Measurements from ENCODE around the gene EVA1C. TPM values are rescaled to one million over a fixed set of nuclear protein-coding genes. Genes with fewer than 3 reads are reported as not detected.

The EVA1C gene
- total RNA-seq, 1 experiment from 2014 or later, result 29.3 TPM

GRCh38 chr21:32481875-32482408 is 69.4 kb downstream of the EVA1C start:
- H3K4me2 ChIP-seq (ENCODE audit: low read length), result no peak overlapping the region
- peaks cover 22 to 31% of the 10 kb centered on the region in 2 experiments for H3K4me1 ChIP-seq (ENCODE audit: control insufficient read depth in 1 of 2, insufficient read depth in 2 of 2, low read length in 2 of 2)
- TF ChIP-seq SP1 (IDR thresholded peaks at IDR 0.05; ENCODE audit: low read depth) (no peak), EZH2 (IDR thresholded peaks at IDR 0.05) (no peak), SRF (IDR thresholded peaks at IDR 0.05; ENCODE audit: low read depth) (no peak), ZFX (IDR thresholded peaks at IDR 0.05) (no peak), JUND (IDR thresholded peaks at IDR 0.05) (no peak), ZBTB33 (IDR thresholded peaks at IDR 0.05; ENCODE audit: extremely low read depth, insufficient replicate concordance, low read length) (no peak), FOSL1 (IDR thresholded peaks at IDR 0.05; ENCODE audit: low read depth) (no peak), CEBPB (IDR thresholded peaks at IDR 0.05; ENCODE audit: low read depth) (no peak)
- TF ChIP-seq, protein P1, sequence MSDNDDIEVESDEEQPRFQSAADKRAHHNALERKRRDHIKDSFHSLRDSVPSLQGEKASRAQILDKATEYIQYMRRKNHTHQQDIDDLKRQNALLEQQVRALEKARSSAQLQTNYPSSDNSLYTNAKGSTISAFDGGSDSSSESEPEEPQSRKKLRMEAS (IDR thresholded peaks at IDR 0.05), result no peak
- ATAC-seq, result no peak
- H3K79me2 ChIP-seq (ENCODE audit: insufficient read depth, low read length), result peaks cover 4% of the 10 kb centered on the region; the same call in 1 of the 2 replicates
- H2AFZ ChIP-seq (ENCODE audit: low read depth, low read length, poor library complexity, severe bottlenecking), result no peak overlapping the region
- intact Hi-C loops (cut with micrococcal nuclease), result no loop called here
- no peak for DNase-seq (ENCODE audit: low read depth, low spot score)
- H3K4me3 ChIP-seq (replicated peaks in 1 of 2; ENCODE audit: low read depth in 1 of 2, low read length in 2 of 2), result no peak overlapping the region
- no peaks in the 10 kb centered on the region for H3K27me3 ChIP-seq (ENCODE audit: insufficient read depth, low read length)
- POLR2A ChIA-PET, result no interaction called here
- no peak overlapping the region for H3K27ac ChIP-seq (ENCODE audit: low read depth, low read length)
- H4K20me1 ChIP-seq (ENCODE audit: insufficient read depth), result no peaks in the 10 kb centered on the region
- no TSS peak for BruUV-seq (replicated peaks)
- CTCF ChIA-PET, result no interaction called here
- no peak overlapping the region for H3K9ac ChIP-seq (ENCODE audit: low read length)
- H3K36me3 ChIP-seq (ENCODE audit: control insufficient read depth in 1 of 2, insufficient read depth in 2 of 2, low read length in 2 of 2), result no peaks in the 10 kb centered on the region; a peak in 1 of 4 replicates
- RAD21 ChIA-PET (ENCODE audit: low non-redundant PET in 1 of 2, low total read pairs in 2 of 2, uncharacterized antibody in 2 of 2, unreplicated experiment in 2 of 2), result no interaction called here
- H3K9me3 ChIP-seq (ENCODE audit: control insufficient read depth in 1 of 2, insufficient read depth in 1 of 2, low read depth in 1 of 2, low read length in 2 of 2), result no peaks in the 10 kb centered on the region
- no peaks in the 10 kb centered on the region for H3K9me2 ChIP-seq (ENCODE audit: insufficient read depth)

Measured in HCT116 (cell line).